DMS79 (cell line): ENCODE measurements around the gene PSMB3.

Source experiments
- DNase-seq: peaks from one replicate; lab custom pipeline; 2025; lab: John Stamatoyannopoulos, UW

The PSMB3 gene

GRCh38 chr17:38752308-38753070 lies at the start of gene PSMB3:
Gene PSMB3, plus strand, starts transcription at chr17:38752741. Its CDS starts 86 bp downstream, at chr17:38752827.
- peak; percentile 99 for DNase-seq

GRCh38 chr17:38702916-38703741 lies 49.4 kb upstream of the PSMB3 start:
- DNase-seq = no peak

- peak; percentile 71 for DNase-seq
Observed at GRCh38 chr17:38703742-38704605, 48.6 kb upstream of the PSMB3 start.

GRCh38 chr17:38704606-38705522 lies 47.7 kb upstream of the PSMB3 start, which contains the start of gene MLLT6:
Gene MLLT6, plus strand, starts transcription at chr17:38705273. Its CDS starts 360 bp downstream, at chr17:38705633.
- DNase-seq = peak; percentile 39

- DNase-seq = no peak
Observed at GRCh38 chr17:38705523-38705802, 47.1 kb upstream of the PSMB3 start.

- DNase-seq = peak; percentile 32
Observed at GRCh38 chr17:38705803-38706504, 46.6 kb upstream of the PSMB3 start.

GRCh38 chr17:38706505-38707216 lies 45.9 kb upstream of the PSMB3 start:
- DNase-seq = no peak

GRCh38 chr17:38707678-38708351 lies 44.7 kb upstream of the PSMB3 start:
- no peak for DNase-seq

GRCh38 chr17:38709104-38709820 lies 43.3 kb upstream of the PSMB3 start:
- DNase-seq = no peak

GRCh38 chr17:38709864-38710603 lies 42.5 kb upstream of the PSMB3 start:
- no peak for DNase-seq

GRCh38 chr17:38710604-38710962 lies 42.0 kb upstream of the PSMB3 start:
- DNase-seq = no peak

GRCh38 chr17:38710985-38711384 lies 41.6 kb upstream of the PSMB3 start:
- no peak for DNase-seq

GRCh38 chr17:38711792-38712571 lies 40.6 kb upstream of the PSMB3 start:
- no peak for DNase-seq

GRCh38 chr17:38712593-38712992 lies 39.9 kb upstream of the PSMB3 start:
- no peak for DNase-seq

- DNase-seq = no peak
Observed at GRCh38 chr17:38713456-38714075, 39.0 kb upstream of the PSMB3 start.

GRCh38 chr17:38715216-38715943 lies 37.2 kb upstream of the PSMB3 start:
- DNase-seq = no peak
